K562 (cell line): Measurements from ENCODE around the gene MCRS1. TPM values are rescaled to one million over a fixed set of nuclear protein-coding genes. Genes with fewer than 3 reads are reported as not detected.

Experiments
- CBX1 ChIP-seq: sonication (generic); IDR thresholded peaks from 2 replicates; pipeline ENCODE4 v1.6.1; 2016; ENCODE audit warnings: antibody characterized with exemption, low read depth, mild to moderate bottlenecking
- DEAF1 ChIP-seq: fragments of 450-650 bp; formaldehyde crosslinking; IDR thresholded peaks from 2 replicates; pipeline ENCODE4 v1.4.0; 2020; ENCODE audit warnings: mild to moderate bottlenecking, moderate library complexity
- ELF2 ChIP-seq: fragments of 250-450 bp; sonication (Bioruptor Pico); IDR thresholded peaks from 2 replicates; pipeline ENCODE4 v1.5.0; 2021; ENCODE audit warnings: mild to moderate bottlenecking
- EP300 ChIP-seq: IDR thresholded peaks from 2 replicates; pipeline ENCODE4 v1.6.1; 2012; ENCODE audit warnings: low read length, improper control_type of control experiment
- GATA2 ChIP-seq: sonication (generic); formaldehyde crosslinking; IDR thresholded peaks from 2 replicates; pipeline ENCODE4 v1.4.0; 2020; ENCODE audit warnings: mild to moderate bottlenecking, missing genetic modification reagents
- GTF2B ChIP-seq: IDR thresholded peaks from 2 replicates; pipeline ENCODE4 v1.6.1; 2011; ENCODE audit not compliant: insufficient read length; ENCODE audit errors: extremely low read depth
- HNRNPK ChIP-seq: fragments of 200-400 bp; formaldehyde crosslinking; IDR thresholded peaks from one replicate; pipeline ENCODE4 v1.6.1; 2018; ENCODE audit warnings: mild to moderate bottlenecking, low read depth, low read length; ENCODE audit not compliant: poor library complexity, severe bottlenecking
- PHTF2 ChIP-seq: fragments of 250-450 bp; sonication (Bioruptor Pico); IDR thresholded peaks from 2 replicates; pipeline ENCODE4 v1.5.0; 2021; ENCODE audit warnings: mild to moderate bottlenecking
- RBM25 ChIP-seq: fragments of 200-400 bp; formaldehyde crosslinking; IDR thresholded peaks from 2 replicates; pipeline ENCODE4 v1.6.1; 2018; ENCODE audit warnings: low read length, low read depth, moderate library complexity; ENCODE audit not compliant: severe bottlenecking
- RREB1 ChIP-seq: fragments of 250-450 bp; sonication (Bioruptor Pico); IDR thresholded peaks from 2 replicates; pipeline ENCODE4 v1.4.0; 2020
- SMARCE1 ChIP-seq: fragments of 450-650 bp; IDR thresholded peaks from 2 replicates; pipeline ENCODE4 v1.7.1; 2016; ENCODE audit warnings: mild to moderate bottlenecking
- SP2 ChIP-seq: IDR thresholded peaks from 2 replicates; pipeline ENCODE4 v1.6.1; 2011; ENCODE audit warnings: mild to moderate bottlenecking, low read depth, low read length, moderate library complexity; ENCODE audit not compliant: poor library complexity, severe bottlenecking; ENCODE audit errors: extremely low read depth
- TAF9B ChIP-seq: fragments of 450-650 bp; IDR thresholded peaks from 2 replicates; pipeline ENCODE4 v1.6.1; 2018; ENCODE audit warnings: mild to moderate bottlenecking; ENCODE audit not compliant: partially characterized antibody
- ZNF436 ChIP-seq: fragments of 250-450, 450-650 bp; sonication (Bioruptor Pico); formaldehyde crosslinking; IDR thresholded peaks from 2 replicates; pipeline ENCODE4 v1.7.0; 2020; ENCODE audit warnings: mild to moderate bottlenecking
- ZNF551 ChIP-seq: fragments of 250-450 bp; sonication (Bioruptor Pico); IDR thresholded peaks from 2 replicates; pipeline ENCODE4 v1.5.0; 2021; ENCODE audit warnings: mild to moderate bottlenecking, moderate library complexity
- polyA plus RNA-seq, 8 experiments: library from polyadenylated mRNA; depleted of rRNA in 4 of 8; stranded (reverse) in 5 of 8; unstranded in 3 of 8; fragments of >200 nt; fragmentation: Nextera tagmentation in 2 of 8; fragmentation: Illumina TruSeq in 1 of 8; extraction: Ambion mirVana in 2 of 8; extraction: Trizol in 1 of 8; gene quantifications; 2 replicates each; pipeline versions ENCODE4 v1.2.1 to v1.2.3, GENCODE V29; 2011 to 2014; ENCODE audit warnings: inconsistent platforms in 1 of 8, missing spikeins in 1 of 8
- total RNA-seq, 7 experiments: library from RNA; depleted of rRNA in 6 of 7; stranded (reverse); fragments of >200 nt in 6 of 7; fragmentation: Illumina TruSeq in 2 of 7; extraction: Trizol in 2 of 7; gene quantifications; 2 replicates each; pipeline versions ENCODE4 v1.2.1 to v1.2.3, GENCODE V29; 2011 to 2021; ENCODE audit warnings: low replicate concordance in 1 of 7
- TF ChIP-seq, protein P1 (sequence below): sonication (generic); formaldehyde crosslinking; IDR thresholded peaks from 2 replicates; pipeline ENCODE4 v1.8.1; 2023; ENCODE audit warnings: mild to moderate bottlenecking, missing genetic modification reagents, moderate library complexity
- TF ChIP-seq, protein P2 (sequence below): sonication (generic); formaldehyde crosslinking; IDR thresholded peaks from 2 replicates; pipeline ENCODE4 v1.9.0; 2022; ENCODE audit warnings: mild to moderate bottlenecking, missing genetic modification reagents

MCRS1 gene
- total and polyA plus RNA-seq, 9 of the 15 experiments (the other 6 are each of a cell fraction or from before 2014, with no cell fraction given), result 50.0 to 100 (median 73.2) TPM

GRCh38 chr12:49580572-49581535 lies 12.9 kb upstream of the MCRS1 start (continued):
- TF ChIP-seq RREB1 (CRISPR knock-in tag) (no peak), CBX1 (no peak), HNRNPK (no peak), SP2 (no peak), ZNF436 (no peak), TAF9B (no peak), EP300 (no peak), PHTF2 (no peak), GATA2 (CRISPR knock-in tag) (no peak), ZNF551 (CRISPR knock-in tag) (no peak), GTF2B (no peak), DEAF1 (peak; percentile 31; the same call in 1 of the 2 replicates), ELF2 (no peak), RBM25 (no peak), SMARCE1 (peak; percentile 55; the same call in 1 of the 2 replicates)
- TF ChIP-seq, protein P1, sequence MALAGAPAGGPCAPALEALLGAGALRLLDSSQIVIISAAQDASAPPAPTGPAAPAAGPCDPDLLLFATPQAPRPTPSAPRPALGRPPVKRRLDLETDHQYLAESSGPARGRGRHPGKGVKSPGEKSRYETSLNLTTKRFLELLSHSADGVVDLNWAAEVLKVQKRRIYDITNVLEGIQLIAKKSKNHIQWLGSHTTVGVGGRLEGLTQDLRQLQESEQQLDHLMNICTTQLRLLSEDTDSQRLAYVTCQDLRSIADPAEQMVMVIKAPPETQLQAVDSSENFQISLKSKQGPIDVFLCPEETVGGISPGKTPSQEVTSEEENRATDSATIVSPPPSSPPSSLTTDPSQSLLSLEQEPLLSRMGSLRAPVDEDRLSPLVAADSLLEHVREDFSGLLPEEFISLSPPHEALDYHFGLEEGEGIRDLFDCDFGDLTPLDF, result no peak
- TF ChIP-seq, protein P2, sequence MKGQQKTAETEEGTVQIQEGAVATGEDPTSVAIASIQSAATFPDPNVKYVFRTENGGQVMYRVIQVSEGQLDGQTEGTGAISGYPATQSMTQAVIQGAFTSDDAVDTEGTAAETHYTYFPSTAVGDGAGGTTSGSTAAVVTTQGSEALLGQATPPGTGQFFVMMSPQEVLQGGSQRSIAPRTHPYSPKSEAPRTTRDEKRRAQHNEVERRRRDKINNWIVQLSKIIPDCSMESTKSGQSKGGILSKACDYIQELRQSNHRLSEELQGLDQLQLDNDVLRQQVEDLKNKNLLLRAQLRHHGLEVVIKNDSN (CRISPR knock-in tag), result 0 out of 2 replicates have a peak, but pooled peaks have one; percentile 25
